G401.6 (cell line): Measurements from ENCODE around the gene PADI6.

Experiments used
- FAIRE-seq: peaks from 2 replicates; lab custom pipeline; 2012; peaks lifted over from hg19 to GRCh38; lab: Jason Lieb, UNC

PADI6 gene

DNA sequence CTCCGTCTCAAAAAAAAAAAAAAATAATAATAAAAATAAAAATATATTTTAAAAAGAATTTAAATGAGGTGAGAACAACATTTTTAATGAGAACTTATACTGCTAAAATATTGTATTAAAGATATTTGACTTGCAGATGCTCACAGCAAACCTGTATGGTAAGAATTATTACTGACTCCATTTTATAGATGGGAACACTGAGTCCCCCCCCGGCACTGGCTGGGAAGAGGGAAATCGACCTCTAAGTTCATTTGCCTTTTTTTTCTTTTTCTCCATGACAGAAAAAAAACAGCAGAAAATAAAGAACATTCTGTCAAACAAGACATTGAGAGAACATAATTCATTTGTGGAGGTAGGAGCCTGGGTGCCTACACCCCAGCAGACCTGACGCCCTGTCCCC is 13.4 kb upstream of the PADI6 start:
- no peak for FAIRE-seq

GRCh38 chr1:17359031-17359430 is 13.0 kb upstream of the PADI6 start:
- FAIRE-seq: no peak

GRCh38 chr1:17359808-17360207 is 12.2 kb upstream of the PADI6 start:
- no peak for FAIRE-seq

GRCh38 chr1:17360272-17360956 is 11.6 kb upstream of the PADI6 start:
- no peak for FAIRE-seq

DNA sequence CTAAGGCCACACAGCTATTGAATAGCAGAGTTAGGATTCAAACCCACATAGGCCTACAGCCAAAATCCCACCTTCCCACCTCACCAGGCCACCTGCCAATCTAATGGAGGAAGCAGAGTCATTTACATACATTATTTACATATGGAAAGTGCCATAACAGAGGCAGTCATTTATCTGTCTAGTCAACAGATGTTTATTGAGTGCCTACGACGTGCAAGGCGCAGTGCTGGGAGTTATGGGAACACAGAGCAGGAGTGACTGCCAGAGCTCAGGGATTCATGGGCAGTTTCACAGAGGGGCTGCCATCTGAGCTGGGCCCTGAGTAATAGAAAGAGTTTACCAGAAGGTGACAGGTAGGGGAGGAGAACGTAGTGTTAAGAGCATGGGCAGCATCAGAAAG is 10.3 kb upstream of the PADI6 start:
- FAIRE-seq: no peak

DNA sequence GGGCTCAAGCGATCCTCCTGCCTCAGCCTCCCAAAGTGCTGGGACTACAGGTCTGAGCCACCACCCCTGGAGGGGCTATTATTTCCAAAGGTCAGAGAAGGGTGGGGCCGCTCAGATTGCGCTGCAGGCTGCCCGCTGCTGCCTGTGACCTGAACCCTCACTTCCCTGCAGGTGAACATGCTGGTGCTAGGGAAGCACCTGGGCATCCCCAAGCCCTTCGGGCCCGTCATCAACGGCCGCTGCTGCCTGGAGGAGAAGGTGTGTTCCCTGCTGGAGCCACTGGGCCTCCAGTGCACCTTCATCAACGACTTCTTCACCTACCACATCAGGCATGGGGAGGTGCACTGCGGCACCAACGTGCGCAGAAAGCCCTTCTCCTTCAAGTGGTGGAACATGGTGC is 8.6 kb upstream of the PADI6 start:
- no peak for FAIRE-seq

DNA sequence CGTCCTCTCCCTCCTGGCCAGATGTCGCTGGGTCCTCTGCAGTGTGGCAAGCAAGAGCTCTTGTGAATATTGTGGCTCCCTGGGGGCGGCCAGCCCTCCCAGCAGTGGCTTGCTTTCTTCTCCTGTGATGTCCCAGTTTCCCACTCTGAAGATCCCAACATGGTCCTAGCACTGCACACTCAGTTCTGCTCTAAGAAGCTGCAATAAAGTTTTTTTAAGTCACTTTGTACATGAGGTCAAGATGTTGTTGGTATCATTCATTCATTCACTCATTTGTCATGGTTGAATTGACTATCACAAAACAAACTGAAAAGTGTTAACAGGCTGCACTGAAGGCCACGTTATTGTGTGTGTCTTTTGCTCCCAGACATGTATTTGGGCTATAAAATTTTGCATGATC is 8.2 kb upstream of the PADI6 start:
- FAIRE-seq: no peak

DNA sequence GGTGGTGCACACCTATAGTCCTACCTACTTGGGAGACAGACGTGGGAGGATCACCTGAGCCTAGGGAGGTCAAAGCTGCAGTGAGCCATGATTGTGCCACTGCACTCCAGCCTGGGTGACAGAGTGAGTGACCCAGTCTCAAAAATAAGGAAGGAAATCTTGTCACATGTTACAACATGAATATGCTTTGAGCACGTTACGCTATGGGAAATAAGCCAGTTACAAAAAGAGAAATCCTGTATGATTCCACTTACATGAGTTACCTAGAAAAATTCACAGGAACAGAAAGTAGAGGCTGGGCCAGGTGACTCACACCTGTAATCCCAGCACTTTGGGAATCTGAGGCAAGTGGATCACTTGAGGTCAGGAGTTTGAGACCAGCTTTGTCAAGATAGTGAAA is 6.7 kb upstream of the PADI6 start:
- no peak for FAIRE-seq

GRCh38 chr1:17369466-17369865 is 2.5 kb upstream of the PADI6 start:
- FAIRE-seq: no peak

GRCh38 chr1:17370618-17371017 is 1.4 kb upstream of the PADI6 start:
- FAIRE-seq: no peak

GRCh38 chr1:17372955-17373354 is 959 bp downstream of the PADI6 start:
- no peak for FAIRE-seq

GRCh38 chr1:17375651-17376050 is 3.7 kb downstream of the PADI6 start:
- FAIRE-seq: no peak

DNA sequence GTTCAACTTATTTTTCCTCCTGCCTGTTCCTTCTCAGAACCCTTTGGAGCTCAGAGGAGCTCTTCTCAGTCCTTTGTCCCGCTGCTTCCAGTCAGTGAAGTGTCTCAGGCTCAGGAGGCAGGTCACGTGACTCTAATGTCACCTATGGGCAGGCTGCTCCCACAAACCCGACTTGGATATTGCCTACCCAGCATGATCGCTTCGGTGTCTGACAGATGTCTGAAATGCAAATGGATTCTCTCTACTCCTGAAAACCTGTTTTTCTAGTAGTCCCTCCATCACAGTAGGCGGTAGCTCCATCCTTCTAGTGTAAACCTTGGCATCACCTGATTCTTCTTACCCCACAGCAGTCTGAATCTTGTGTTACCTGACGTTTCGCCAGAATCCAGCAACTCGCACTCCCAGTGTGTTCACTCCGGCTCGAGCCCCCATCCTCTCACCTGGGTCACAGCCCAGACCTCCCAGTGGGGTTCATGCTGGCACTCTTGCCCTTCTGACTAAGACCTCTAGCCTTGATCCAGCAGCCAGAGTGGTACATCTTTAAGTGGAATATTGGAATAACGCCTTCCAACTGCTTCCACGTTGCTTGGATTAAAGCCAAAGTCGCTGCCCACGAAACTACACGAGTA is 5.4 kb downstream of the PADI6 start:
- no peak for FAIRE-seq

- FAIRE-seq: no peak
These were observed 9.2 kb downstream of the PADI6 start for GRCh38 chr1:17381161-17381560.

DNA sequence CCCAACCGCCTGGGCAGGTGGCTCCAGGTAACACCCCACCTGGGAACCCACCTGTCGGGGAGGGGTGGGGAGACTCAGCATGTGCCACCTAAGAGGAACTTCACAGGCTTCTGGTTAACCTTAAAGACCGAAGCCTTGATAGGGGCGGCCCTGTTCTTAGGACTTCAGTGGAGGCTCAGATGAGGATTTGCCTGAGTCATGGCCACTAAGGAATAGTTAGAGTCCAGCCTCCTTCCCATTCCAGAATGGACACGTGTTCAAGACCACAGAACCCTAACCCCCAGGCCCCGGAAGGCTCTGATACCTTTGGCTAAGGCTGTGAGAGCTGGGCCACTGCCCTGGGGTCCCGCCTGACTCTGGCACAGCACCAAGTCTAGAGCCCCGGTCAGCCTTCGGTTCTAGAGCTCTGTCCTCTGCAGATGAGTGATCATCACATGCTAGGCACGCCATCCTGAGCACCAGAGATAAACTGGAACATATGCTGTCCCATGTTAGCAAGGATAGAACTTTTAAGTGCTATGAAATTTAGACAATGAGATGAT is 20.3 kb downstream of the PADI6 start:
- no peak for FAIRE-seq

GRCh38 chr1:17393230-17393629 is 21.2 kb downstream of the PADI6 start:
- FAIRE-seq: no peak

DNA sequence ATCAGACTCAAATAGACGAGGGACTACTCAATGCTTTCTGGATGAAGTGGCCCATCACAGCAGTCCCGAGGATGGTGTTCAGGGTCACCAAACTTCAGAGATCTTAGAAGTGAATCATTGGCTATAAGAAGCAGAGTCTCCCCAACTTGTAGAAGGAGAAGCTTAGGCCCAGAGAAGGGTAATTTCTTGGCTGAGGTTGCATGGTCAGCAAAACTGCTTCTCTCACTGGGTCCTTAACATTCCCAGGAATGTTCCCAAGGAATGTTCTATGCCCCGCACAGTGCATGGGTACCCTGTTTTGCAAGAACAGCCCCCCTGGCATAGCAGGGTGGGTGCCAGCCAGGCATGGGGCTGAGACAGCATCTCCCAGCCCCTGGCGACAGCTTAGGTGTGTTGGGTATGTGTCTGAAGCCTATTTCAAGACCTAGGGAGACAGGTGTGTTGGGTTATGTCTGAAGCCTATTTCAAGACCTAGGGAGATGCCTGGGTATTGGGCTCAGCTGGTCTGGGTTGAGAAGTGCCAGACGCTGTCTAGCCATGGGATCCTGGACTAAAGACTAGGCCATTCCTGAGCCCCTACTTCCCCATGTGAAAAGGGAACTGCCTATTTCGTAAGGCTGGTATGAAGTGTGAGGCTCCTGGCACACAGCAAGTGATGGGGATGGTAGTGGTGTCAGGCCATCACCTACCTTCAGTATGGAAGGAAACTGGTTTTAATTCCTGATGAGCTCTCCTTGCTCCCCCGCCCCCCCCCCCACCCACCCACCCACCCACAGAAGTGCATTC is 26.1 kb downstream of the PADI6 start:
- FAIRE-seq: no peak

GRCh38 chr1:17400725-17401341 is 28.8 kb downstream of the PADI6 start:
- no peak for FAIRE-seq

DNA sequence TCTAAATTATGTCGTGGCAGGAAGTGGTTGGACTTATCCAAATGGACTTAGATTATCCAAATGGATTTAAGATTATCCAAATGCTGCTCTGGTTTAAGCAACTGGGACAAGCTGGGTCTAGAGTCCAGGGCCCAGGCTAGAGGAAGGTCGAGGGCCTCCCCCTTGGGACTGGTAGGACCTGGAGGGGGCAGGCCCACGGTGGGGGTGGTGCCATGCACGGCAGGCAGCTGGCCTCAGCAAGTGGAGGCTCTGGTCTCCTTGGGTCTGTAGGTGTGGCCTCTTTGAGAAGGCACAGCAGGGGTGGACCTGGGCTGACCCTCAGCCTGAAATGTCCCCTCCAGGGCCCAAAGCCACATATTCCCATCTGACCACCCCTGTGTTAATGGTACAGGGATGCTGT is 29.8 kb downstream of the PADI6 start:
- no peak for FAIRE-seq

DNA sequence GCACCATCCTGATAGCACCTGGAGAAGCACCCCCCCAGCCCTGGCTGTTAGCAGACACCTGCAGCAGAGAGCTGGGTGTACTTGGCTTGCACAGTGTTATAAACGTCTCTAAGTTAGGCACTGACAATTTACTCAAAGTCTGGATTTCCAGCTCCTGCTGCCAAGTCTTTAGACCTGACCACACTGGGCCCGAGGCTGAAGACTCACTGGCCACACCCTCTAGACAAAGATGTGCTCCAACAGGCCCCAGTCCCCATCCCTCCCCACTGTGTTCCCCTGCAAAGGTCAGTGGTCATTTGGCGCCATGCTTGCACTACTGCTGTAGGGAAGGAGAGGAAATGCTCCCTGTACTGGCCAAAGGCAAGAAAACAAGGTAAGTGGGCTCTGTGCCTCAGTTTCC is 31.1 kb downstream of the PADI6 start:
- FAIRE-seq: no peak

GRCh38 chr1:17404034-17404684 is 32.2 kb downstream of the PADI6 start:
- no peak for FAIRE-seq

DNA sequence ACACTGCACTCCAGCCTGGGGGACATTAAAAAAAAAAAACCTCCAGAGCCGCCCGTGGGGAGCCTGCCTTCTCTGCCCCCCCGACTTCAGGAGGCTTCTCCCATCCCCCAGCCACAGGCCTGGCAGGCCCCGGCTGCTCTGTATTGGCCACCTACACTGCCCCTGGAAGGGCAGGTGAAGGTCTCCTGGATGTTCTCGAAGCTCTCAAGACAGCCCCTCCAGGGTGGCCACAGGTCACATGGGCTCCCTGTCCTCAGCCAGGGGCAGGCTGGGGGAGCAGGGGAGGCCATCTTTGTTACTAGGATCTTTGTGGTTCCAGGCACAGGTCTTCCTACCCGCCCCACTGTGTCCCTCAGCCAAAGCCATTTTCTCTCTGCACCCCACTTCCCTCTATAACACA is 32.8 kb downstream of the PADI6 start:
- FAIRE-seq: no peak
